ENCODE measurements around the gene SURF4.

SURF4 gene

DNA sequence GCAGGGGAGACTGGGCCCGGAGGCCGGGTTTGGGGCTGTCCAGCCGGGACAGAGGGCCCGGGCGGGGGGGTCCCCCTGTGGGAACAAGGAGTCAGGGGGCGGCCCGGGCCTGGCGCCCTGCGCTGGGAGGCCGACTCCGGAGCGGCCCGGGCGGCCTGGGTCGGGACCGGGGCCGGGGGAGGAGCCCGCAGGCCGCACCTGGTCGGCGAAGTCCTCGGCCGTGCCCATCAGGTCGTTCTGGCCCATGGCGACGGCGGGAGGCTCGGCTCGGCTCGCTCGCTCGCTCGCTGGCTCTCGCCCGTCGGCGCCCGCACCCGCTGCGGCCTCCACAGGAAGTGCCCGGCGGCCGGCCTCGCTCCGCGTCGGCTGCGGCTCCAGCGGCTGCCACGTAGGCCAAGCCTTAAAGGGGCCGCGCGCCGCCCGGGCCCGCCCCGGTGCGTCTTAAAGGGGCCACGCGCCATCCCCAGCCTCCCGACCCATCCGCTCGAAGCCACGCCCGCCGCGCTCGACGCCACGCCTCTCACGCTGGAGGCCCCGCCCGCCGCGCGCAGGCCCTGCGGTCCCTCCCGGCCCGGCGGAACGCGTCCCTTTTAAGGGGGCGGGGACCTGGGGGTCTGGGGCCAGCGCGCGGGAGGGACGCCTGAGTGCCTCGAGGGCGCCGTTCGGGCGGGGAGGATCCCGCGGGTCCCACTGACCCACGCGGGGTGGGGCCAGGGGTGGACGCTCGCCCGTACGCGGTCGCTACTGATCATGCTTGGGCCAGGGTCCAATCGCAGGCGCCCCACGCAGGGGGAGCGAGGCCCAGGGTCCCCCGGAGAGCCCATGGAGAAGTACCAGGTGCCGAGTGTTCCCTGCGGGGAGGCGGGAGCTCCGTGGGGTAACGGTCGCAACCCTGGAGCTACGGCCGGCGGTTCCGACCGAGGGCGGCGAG lies at the start of gene SURF4, which contains the start of gene STKLD1:
Gene SURF4 (minus strand): TSS at position 337 of the 931 bp plus-strand sequence. CDS start 91 bp downstream, at position 246.
Gene STKLD1 (plus strand): TSS at position 643 of the 931 bp plus-strand sequence. CDS start 108 bp downstream, at position 751.
- H3K4me3 Mint-ChIP-seq: peak within 1 kb of the TSS; percentile 93
- H3K27ac Mint-ChIP-seq: peak within 1 kb of the TSS; percentile 93
- H3K4me1 Mint-ChIP-seq (ENCODE audit: low read depth): peaks cover 32% of the 10 kb centered on the region
- no peaks in the 10 kb centered on the region for H3K27me3 Mint-ChIP-seq
- H3K36me3 Mint-ChIP-seq: peaks cover 3% of the 10 kb centered on the region
- no peaks in the 10 kb centered on the region for H3K9me3 Mint-ChIP-seq (ENCODE audit: low read depth)

DNA sequence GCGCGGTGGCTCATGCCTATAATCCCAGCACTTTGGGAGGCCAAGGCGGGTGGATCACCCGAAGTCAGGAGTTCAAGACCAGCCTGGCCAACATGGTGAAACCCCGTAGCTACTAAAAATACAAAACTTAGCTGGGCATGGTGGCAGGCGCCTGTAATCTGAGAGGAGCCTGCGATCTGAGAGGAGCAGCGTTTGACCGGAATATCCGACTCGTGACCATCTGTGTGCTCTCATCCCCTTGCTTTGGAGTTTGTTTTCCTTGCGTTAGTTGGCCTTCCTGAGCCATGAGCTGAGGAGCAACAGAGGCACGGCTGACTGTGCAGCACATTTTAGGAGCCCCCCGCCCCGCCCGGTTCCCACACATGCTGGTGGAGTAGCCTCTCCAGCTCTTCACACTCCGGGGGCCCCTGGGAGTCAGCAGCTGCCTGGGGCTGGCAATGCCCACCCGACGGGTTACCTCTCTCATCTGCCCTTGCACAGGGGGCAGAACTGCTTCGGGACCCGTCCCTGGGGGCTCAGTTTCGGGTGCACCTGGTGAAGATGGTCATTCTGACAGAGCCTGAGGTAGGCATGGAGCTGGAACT lies 49.3 kb upstream of the SURF4 start:
- Mint-ChIP-seq H3K36me3 (no peaks in the 10 kb centered on the region), H3K9me3 (ENCODE audit: low read depth) (no peaks in the 10 kb centered on the region), H3K4me3 (no peak overlapping the region), H3K4me1 (ENCODE audit: low read depth) (peaks cover 13% of the 10 kb centered on the region), H3K27me3 (peaks cover 14% of the 10 kb centered on the region), H3K27ac (no peak overlapping the region)

DNA sequence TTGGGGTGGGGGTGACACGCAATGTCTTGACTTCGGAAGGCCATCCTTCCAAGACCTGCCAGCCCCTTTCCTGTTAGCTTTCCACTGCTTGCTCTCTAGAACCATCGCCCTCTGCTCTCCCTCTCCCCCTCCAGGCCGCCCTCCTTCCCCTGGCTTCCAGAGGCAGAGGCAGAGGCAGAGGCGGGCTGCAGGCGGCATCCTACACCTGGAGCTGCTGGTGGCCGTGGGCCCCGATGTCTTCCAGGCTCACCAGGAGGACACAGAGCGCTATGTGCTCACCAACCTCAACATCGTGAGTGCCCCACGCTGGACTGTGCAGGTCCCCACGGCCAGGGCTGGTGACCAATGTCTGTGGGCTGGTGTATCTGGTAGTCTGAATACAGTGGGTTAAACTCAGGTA lies 48.3 kb upstream of the SURF4 start:
- H3K27me3 Mint-ChIP-seq: peaks cover 13% of the 10 kb centered on the region
- H3K27ac Mint-ChIP-seq: no peak overlapping the region
- H3K4me1 Mint-ChIP-seq (ENCODE audit: low read depth): peaks cover 15% of the 10 kb centered on the region
- no peaks in the 10 kb centered on the region for H3K9me3 Mint-ChIP-seq (ENCODE audit: low read depth)
- H3K4me3 Mint-ChIP-seq: no peak overlapping the region
- no peaks in the 10 kb centered on the region for H3K36me3 Mint-ChIP-seq

DNA sequence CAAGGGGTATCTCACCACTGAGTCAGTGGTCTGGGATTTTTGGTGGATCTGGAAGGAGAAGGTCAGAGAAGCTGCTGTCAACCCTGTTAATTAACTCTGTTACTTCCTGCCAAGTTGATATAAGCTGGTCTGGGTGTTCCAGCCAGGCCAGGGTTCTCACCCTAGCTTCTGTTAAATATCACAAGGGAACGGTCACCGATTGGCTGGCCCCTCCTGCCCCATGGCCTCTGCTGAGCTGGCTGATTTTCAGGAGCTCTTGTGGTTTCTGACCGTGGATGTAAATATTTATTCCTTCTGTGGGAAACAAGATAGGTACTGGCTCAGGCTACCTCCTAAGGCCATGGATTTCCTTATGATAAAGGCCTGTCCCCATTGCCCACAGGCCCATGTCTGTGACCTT lies 47.4 kb upstream of the SURF4 start:
- Mint-ChIP-seq H3K36me3 (no peaks in the 10 kb centered on the region), H3K9me3 (ENCODE audit: low read depth) (no peaks in the 10 kb centered on the region), H3K27ac (no peak overlapping the region), H3K4me1 (ENCODE audit: low read depth) (peaks cover 23% of the 10 kb centered on the region), H3K4me3 (no peak overlapping the region), H3K27me3 (peaks cover 13% of the 10 kb centered on the region)

DNA sequence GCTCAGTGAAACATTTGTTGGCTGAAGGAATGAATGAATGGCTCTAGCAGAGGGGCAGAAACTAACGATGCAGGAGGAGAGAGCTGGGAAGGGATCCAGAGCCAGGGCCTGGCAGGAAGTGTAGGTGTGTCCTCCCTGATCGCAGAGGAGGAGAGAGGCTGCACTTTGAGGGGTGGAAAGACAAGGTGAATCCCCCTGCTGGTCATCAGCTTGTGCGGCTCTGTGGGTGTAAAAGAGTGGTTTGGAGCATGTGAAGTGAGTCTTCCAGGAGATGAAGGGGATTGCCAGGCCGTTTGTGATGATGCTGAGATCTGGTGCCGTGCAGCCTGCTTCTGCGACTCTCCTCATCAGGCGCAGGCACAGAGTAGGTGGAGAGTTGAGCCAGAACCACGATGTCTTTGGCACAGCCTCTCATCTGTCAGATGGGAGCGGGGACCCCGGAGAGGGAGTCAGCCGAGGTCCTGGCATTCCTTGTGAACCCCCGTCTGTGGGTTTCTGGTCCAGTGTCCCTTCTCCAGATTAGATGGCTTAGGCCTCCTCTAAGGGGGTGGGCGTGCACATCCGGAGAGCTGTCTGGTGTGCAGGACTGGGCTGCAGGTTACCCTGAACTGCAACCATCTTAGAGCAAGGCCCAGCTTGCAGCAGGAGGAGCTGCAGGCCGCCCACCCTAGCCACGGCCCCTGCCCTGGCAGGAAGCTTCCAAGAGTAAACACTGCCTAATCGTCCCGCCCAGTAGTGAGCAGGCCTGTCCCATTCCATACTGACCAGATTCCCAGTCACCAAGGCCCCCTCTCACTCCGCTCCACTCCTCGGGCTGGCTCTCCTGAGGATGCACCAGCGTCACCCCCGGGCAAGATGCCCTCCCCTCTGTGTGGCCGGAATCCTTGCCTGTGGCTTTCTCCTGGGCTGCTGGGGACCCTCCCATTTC lies 46.0 kb upstream of the SURF4 start, which contains the start of gene ADAMTS13:
Gene ADAMTS13 (plus strand): TSS at position 753 of the 928 bp plus-strand sequence. CDS start 77 bp downstream, at position 830.
- no peaks in the 10 kb centered on the region for H3K9me3 Mint-ChIP-seq (ENCODE audit: low read depth)
- H3K27ac Mint-ChIP-seq: peak within 1 kb of the TSS; percentile 42
- no peak within 1 kb of the TSS for H3K4me3 Mint-ChIP-seq

DNA sequence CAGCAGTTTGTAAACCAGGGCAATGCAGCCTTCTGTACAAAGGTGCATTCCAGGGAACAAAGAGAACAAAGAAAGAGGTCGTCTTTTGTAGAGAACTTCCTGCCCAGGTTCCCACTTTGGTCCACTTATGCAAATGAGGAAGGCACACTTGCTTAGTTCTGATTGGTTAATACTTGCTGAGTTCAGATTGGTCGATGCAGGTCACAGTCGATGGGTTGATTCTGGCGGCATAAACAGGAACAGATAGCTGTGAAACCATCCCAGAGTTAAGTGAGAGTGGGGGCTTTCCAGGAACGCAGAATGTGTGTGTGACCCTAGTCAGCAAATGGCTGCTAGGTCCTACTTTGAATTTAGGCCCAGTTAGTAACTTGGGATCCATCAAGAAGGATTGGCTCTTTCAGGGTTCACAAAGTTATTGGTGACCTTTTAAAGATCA lies 44.5 kb upstream of the SURF4 start:
- Mint-ChIP-seq H3K36me3 (peaks cover 2% of the 10 kb centered on the region), H3K4me3 (peak overlapping the region; percentile 22)

More for the DNA sequence above, 46.0 kb upstream of the SURF4 start, which contains the start of gene ADAMTS13:
- Mint-ChIP-seq H3K4me1 (ENCODE audit: low read depth) (peaks cover 22% of the 10 kb centered on the region), H3K27me3 (peaks cover 3% of the 10 kb centered on the region), H3K36me3 (no peaks in the 10 kb centered on the region)

DNA sequence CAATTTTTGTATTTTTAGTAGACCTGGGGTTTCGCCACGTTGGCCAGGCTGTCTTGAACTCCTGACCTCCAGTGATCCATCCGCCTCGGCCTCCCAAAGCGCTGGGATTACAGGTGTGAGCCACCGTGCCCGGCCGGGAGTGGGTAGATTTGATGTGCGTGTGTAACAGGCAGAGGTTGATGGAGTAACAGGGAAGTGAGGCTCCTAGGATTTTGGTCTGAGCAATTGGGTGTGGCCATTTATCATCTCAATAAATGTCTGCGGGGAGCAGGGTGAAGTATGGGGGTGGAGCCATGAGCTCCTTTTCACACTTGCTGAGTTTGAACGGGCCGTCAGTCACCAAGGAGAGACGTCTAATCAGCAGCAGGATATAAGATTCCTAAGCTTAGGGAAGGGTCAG lies 43.1 kb upstream of the SURF4 start:
- Mint-ChIP-seq H3K4me3 (peak overlapping the region; percentile 89), H3K9me3 (ENCODE audit: low read depth) (no peaks in the 10 kb centered on the region), H3K27me3 (no peaks in the 10 kb centered on the region), H3K4me1 (ENCODE audit: low read depth) (peaks cover 48% of the 10 kb centered on the region), H3K36me3 (peaks cover 2% of the 10 kb centered on the region), H3K27ac (peak overlapping the region; percentile 90)

More for the DNA sequence above, 44.5 kb upstream of the SURF4 start:
- Mint-ChIP-seq H3K27me3 (no peaks in the 10 kb centered on the region), H3K9me3 (ENCODE audit: low read depth) (no peaks in the 10 kb centered on the region), H3K4me1 (ENCODE audit: low read depth) (peaks cover 35% of the 10 kb centered on the region), H3K27ac (peak overlapping the region; percentile 61)

DNA sequence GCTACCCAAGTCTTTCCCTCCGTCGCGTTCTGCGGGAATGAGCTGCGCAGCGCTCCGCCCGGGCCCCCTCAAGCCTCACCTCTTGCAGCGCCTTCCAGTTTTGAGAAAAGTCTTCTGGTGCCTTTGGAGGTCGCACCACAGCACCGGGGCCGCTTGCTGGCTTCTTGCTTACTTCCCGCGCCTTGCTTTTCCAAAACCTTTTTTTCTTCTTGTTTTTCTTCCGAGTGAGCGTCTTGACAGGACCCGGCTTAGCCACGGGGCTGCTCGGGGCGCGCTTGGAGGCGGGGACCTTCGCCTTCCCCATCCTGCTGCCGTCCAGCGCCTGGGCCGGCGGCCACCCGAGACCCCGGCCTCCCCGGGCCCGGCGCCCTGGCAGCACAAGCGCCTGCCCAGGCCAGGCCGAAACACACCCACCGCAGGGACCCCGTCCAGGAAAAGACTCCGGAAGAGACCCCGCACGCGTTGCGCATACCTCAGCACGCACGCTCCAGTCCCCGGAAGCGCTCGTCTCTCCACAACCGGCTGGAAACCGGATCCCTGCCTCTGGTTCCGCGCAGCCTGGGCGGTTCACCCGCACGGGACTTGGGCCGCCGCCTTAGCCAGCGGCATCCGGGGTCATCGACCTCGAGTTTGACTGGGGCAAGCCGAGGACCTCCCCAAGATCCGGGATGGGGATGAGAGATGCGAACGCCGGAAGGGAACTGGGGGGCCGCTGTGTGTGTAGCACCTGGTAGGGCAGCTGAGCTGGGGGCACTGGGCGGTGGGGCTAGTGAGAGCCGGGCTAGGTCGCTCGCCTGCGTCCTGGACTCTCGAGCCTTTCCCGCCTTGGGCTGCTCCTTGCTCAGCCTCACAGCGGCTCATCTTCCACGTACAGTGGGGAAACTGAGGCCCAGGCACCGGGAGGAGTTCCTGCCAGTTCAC lies 41.9 kb upstream of the SURF4 start, which contains the start of gene REXO4:
Gene REXO4 (minus strand): TSS at position 470 of the 921 bp plus-strand sequence. CDS start 166 bp downstream, at position 304.
- H3K36me3 Mint-ChIP-seq: peaks cover 2% of the 10 kb centered on the region
- no peaks in the 10 kb centered on the region for H3K9me3 Mint-ChIP-seq (ENCODE audit: low read depth)
- peak within 1 kb of the TSS; percentile 90 for H3K27ac Mint-ChIP-seq
- no peaks in the 10 kb centered on the region for H3K27me3 Mint-ChIP-seq
- H3K4me1 Mint-ChIP-seq (ENCODE audit: low read depth): peaks cover 56% of the 10 kb centered on the region
- H3K4me3 Mint-ChIP-seq: peak within 1 kb of the TSS; percentile 89

DNA sequence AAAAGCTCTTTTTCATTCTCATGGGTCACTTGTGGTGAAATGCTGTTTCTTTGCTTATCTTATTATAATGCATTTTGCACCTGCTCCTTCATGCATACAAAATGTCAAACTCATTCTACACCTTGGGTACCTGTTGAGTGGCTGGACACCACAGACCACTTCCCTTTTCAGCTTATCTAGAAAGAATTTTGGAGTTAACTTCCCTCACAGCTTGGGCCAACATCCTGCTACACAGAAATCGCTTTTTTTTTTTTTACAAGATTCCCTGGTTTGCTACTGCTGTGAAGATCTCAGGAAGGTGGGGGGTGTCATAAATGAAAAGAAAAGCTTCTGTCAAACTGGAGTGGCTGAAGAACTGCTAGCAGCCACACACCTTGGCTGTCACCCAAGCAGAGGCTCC lies 39.3 kb upstream of the SURF4 start:
- peak overlapping the region; percentile 89 for H3K4me3 Mint-ChIP-seq
- no peaks in the 10 kb centered on the region for H3K27me3 Mint-ChIP-seq
- H3K9me3 Mint-ChIP-seq (ENCODE audit: low read depth): no peaks in the 10 kb centered on the region
- H3K36me3 Mint-ChIP-seq: peaks cover 2% of the 10 kb centered on the region
- H3K27ac Mint-ChIP-seq: peak overlapping the region; percentile 54
- peaks cover 46% of the 10 kb centered on the region for H3K4me1 Mint-ChIP-seq (ENCODE audit: low read depth)

DNA sequence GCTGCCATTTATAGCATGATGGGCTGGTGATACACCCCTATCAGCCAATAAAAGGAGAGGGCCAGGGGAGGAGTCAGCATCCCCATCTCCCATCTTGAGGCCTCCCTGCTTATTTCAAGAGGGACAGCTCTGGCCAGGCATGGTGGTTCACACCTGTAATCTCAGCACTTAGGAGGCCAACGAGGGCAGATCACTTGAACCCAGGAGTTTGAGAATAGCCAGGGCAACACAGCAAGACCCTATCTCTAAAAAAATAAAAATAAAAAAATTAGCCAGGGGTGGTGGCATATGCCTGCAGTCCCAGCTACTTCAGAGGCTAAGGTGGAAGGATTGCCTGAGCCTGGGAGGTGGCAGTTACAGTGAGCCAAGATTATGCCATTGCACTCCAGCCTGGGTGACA lies 32.2 kb upstream of the SURF4 start:
- no peaks in the 10 kb centered on the region for H3K27me3 Mint-ChIP-seq
- H3K27ac Mint-ChIP-seq: no peak overlapping the region
- H3K36me3 Mint-ChIP-seq: peaks cover 6% of the 10 kb centered on the region
- H3K9me3 Mint-ChIP-seq (ENCODE audit: low read depth): no peaks in the 10 kb centered on the region
- no peak overlapping the region for H3K4me3 Mint-ChIP-seq
- H3K4me1 Mint-ChIP-seq (ENCODE audit: low read depth): peaks cover 10% of the 10 kb centered on the region

DNA sequence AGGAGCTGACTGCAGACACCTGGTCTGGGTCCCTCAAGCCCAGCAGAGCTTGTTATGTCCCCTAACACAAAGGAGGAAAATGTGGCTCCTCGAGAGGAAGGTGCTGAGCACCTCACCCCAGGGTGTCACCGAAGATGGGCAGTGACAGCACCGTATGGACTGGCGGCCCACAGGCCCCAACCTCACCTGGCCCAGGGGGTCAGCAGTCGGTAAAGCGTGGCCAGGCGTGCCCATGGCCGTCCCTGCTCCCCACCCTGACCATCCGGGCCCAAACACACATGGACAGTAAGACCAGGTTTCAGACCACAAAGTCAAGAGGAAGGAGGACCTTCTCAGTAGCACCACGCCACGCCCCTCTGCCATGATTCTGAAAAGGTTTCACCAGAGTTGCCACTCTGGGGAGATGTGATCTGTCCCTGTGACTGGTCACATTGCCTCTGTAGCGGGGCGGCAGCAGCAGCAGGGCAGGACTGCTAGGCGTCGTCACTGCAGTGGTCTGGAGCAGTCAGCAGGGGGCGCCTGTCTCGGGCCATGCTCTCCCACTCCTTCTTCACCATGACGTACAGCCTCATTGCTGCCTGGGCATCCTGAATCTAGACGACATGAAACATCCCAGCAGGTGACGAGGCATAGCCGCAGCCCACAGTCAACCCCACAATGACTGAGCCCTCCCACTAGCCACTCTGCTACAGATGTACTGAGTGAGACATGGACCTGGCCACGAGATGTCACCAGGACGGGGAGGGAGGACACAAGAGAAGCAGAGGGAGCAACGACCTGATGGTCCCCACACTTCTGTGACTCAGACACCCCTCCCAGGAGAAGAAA lies 30.8 kb upstream of the SURF4 start:
- Mint-ChIP-seq H3K9me3 (ENCODE audit: low read depth) (no peaks in the 10 kb centered on the region), H3K36me3 (peaks cover 6% of the 10 kb centered on the region), H3K4me1 (ENCODE audit: low read depth) (peaks cover 10% of the 10 kb centered on the region), H3K27ac (peak overlapping the region; percentile 46), H3K27me3 (no peaks in the 10 kb centered on the region), H3K4me3 (no peak overlapping the region)

DNA sequence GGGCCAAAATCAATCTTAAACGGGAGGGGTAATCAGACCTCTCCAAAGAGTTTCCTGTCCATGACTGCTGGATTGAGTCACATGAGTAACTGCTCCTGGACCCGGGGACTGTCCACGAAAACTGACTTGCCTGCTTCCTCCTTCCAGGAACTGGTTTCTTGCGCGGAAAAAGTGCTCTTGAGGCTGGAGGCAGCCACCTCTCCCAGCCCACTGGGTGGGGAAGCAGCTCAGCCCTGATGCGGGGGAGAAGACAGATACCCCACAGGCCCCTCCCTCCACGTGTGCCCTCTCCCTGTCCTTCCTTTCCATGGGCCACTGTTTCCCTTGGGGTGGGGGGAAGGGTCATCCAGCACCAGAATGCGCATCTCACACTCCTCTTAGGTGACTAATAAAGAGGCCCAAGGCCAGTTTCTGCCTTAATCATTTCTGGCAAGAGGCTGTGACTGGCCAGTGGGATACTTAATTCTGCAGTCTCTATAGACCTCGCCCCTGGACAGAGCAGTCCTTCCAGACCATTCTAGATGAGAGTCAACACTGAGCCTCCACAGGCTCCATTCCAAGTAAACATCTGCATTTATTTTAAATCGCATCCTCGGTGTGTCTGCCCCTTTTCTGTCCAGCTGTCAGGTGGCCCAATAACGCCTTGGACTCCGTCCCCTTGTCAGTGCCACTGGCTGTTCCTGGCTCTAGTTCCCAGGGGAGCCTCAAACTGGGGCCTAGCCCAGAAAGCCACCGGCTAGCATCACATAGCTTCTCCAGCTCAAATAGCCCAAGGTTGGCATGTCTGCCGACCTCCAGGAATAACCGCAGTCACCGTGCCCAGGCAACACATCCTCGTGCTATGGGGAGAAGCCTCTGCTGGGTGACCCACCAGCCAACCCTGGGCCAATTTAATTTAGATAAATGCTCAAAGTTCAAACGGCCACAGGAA lies 29.9 kb upstream of the SURF4 start:
- peaks cover 10% of the 10 kb centered on the region for H3K4me1 Mint-ChIP-seq (ENCODE audit: low read depth)
- H3K27ac Mint-ChIP-seq: no peak overlapping the region
- peaks cover 6% of the 10 kb centered on the region for H3K36me3 Mint-ChIP-seq
- no peaks in the 10 kb centered on the region for H3K9me3 Mint-ChIP-seq (ENCODE audit: low read depth)
- H3K27me3 Mint-ChIP-seq: no peaks in the 10 kb centered on the region
- H3K4me3 Mint-ChIP-seq: no peak overlapping the region

All from activated naive CD8-positive, alpha-beta T cell (primary cell).